Keratinocyte (primary cell): ENCODE results near the gene CSTA.

ENCODE experiments used
- EZH2 ChIP-seq: IDR thresholded peaks from one replicate; pipeline ENCODE4 v1.6.1; 2012; ENCODE audit warnings: inconsistent platforms, mild to moderate bottlenecking, low read length, moderate library complexity
- TF ChIP-seq, protein P1 (sequence below), 3 experiments: IDR thresholded peaks in 1 of 3; conservative IDR thresholded peaks in 1 of 3; optimal IDR thresholded peaks in 1 of 3; 2 replicates in 2 of 3; 3 replicates in 1 of 3; pipeline versions ENCODE3 to v1.5.1; 2011; ENCODE audit warnings: low read length in 3 of 3, mild to moderate bottlenecking in 3 of 3, moderate library complexity in 2 of 3, control low read depth in 1 of 3, inconsistent platforms in 1 of 3; ENCODE audit not compliant: insufficient read depth in 2 of 3; ENCODE audit errors: extremely low read depth in 1 of 3

DNA sequence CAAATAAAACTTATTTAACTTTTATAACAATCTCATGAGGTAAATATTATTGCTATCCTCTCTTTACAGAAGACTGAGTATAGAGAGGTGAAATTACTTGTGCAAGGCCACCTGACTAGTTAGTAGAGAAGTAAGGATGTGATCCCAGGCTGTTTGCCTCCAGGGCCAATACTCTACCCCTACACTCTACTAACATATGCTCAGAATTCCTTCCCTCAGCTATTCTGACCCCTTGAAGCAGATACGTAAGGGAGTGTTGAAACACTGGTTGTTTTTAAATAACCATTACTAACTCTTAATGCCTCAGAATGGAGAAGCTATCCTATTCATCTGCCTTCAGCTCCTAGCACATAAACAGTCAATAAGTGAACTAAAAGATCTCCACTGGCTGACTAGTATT lies 24.1 kb downstream of the CSTA start:
- TF ChIP-seq, protein P1, sequence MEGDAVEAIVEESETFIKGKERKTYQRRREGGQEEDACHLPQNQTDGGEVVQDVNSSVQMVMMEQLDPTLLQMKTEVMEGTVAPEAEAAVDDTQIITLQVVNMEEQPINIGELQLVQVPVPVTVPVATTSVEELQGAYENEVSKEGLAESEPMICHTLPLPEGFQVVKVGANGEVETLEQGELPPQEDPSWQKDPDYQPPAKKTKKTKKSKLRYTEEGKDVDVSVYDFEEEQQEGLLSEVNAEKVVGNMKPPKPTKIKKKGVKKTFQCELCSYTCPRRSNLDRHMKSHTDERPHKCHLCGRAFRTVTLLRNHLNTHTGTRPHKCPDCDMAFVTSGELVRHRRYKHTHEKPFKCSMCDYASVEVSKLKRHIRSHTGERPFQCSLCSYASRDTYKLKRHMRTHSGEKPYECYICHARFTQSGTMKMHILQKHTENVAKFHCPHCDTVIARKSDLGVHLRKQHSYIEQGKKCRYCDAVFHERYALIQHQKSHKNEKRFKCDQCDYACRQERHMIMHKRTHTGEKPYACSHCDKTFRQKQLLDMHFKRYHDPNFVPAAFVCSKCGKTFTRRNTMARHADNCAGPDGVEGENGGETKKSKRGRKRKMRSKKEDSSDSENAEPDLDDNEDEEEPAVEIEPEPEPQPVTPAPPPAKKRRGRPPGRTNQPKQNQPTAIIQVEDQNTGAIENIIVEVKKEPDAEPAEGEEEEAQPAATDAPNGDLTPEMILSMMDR (optimal IDR thresholded peaks at IDR 0.05 in 1 of 3, IDR thresholded peaks at IDR 0.05 in 1 of 3, conservative IDR thresholded peaks at IDR 0.05 in 1 of 3; ENCODE audit: extremely low read depth in 1 of 3, insufficient read depth in 2 of 3, low read length in 3 of 3), result no peak
- no peak for TF ChIP-seq EZH2
